HG03060 (cell line): ENCODE results near the gene RAET1G.

Experiments
- ATAC-seq: cut with Tn5 transposase; IDR thresholded peaks from one replicate; pipeline ENCODE4 v1.9.1; 2021; ENCODE audit warnings: low read depth, moderate number of reproducible peaks; ENCODE audit not compliant: unreplicated experiment

Gene RAET1G

DNA sequence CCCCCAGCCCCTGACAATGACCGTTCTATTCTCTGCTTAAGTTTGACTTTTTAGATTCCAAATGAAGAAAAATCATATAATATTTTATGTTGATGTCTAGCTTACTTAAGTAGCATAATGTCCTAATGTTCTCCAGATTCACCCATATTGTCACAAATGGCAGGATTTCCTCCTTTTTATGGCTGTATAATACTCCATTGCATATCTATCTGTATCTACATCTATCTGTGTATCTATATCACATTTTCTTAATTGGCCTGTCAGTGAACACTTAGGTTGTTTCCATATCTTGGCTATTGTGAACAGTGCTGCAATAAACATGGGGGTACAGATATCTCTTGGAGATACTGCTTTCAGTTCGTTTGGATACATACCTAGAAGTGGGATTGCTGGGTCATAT lies 51.7 kb downstream of the RAET1G start:
- no peak for ATAC-seq

DNA sequence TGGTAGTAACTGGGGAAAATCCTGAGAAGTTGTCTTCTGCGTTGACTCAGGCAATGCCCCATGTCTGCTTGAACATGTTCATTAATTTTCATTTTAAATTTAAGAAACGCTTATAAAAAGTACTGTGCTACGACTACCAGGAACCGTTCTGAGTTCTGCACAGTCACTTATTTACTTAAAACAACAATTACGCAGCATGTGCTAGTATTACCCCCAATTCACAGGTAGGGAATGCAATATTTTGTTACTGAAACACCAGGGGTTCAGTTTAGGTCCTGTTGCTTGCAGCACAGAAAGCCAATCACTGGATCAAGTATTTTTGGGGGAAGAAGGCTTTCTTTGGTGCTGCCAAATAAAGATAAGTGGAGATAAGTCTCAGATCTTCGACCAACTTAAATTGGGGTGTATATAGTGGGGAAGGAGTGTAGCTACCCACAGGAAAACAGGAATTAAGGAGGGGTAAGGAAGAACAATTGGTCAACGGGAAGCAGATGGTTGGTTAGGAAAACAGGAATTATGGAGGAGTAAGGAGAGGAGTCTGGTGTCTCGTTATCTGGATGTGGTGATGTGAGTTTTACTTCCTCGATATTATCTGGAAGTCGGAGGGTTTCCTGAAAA lies 53.5 kb downstream of the RAET1G start:
- no peak for ATAC-seq

DNA sequence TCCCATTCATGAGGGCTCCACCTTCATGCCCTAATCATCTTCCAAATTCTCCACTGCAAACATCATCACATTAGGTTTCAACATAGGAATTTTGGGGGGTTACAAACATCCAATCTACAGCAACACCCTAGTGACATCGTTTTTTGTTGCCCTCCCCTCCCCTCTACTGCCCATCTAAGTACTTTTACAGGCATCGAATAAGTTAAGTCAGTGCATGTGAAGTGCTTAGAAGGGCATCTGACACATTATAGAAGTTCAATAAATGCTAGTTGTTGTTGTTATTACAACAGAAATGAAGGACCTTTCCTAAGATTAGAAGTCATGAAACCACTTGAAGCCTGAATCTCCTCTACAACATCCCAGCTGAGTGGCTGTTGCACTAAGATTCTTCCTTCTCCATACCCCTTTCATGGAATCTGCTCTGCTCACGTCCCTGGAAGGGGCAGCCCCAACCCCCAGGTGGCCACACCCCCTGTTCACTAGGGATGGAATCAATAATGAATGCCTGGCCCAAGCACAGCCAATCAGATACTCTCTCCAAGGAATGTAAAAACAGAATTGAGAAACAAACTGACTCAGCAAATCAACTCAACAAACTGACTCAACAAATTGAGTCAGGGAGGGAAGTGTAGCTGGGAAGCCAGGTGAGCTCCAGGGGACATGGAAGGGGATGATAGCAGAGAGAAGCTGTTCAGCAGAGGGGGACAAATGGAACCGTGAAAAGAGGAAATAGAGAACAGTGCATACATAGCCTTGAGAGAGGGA lies 54.9 kb downstream of the RAET1G start:
- no peak for ATAC-seq
